GM23338 (cell line): ENCODE measurements around the gene RUSF1. TPM values are rescaled to one million over a fixed set of nuclear protein-coding genes. Genes with fewer than 3 reads are reported as not detected.

Experiments used
- ATAC-seq: fragments of 200-7000 bp; cut with Tn5 transposase; 3 replicates; pipeline ENCODE4 v1.9.1; 2020
- DNase-seq: peaks from one replicate; pipeline ENCODE4 v3.0.0-alpha.2; 2015; ENCODE audit warnings: low spot score
- H2AFZ ChIP-seq: fragments of 200-600 bp; sonication (generic); 2 replicates; pipeline ENCODE4 v1.8.0; 2016; ENCODE audit warnings: antibody characterized with exemption, mild to moderate bottlenecking, moderate library complexity
- H3F3A ChIP-seq: fragments of 200-600 bp; sonication (generic); replicated peaks from 2 replicates; pipeline ENCODE4 v1.8.0; 2017; ENCODE audit warnings: antibody characterized with exemption, mixed run types, low read depth
- H3K27ac ChIP-seq: fragments of 200-600 bp; sonication (generic); 2 replicates; pipeline ENCODE4 v1.6.1; 2016; ENCODE audit warnings: low read depth
- H3K27me3 ChIP-seq: fragments of 200-600 bp; sonication (generic); 2 replicates; pipeline ENCODE4 v1.8.0; 2016; ENCODE audit warnings: mild to moderate bottlenecking, mixed run types, moderate library complexity; ENCODE audit not compliant: insufficient read depth
- H3K36me3 ChIP-seq: fragments of 200-600 bp; sonication (generic); 2 replicates; pipeline ENCODE4 v1.8.0; 2016; ENCODE audit warnings: mild to moderate bottlenecking; ENCODE audit not compliant: insufficient read depth
- H3K4me1 ChIP-seq: fragments of 200-600 bp; sonication (generic); 2 replicates; pipeline ENCODE4 v1.8.0; 2016; ENCODE audit warnings: mild to moderate bottlenecking, moderate library complexity; ENCODE audit not compliant: insufficient read depth
- H3K4me2 ChIP-seq: fragments of 200-600 bp; sonication (generic); 2 replicates; pipeline ENCODE4 v1.7.1; 2017; ENCODE audit warnings: mixed run types
- H3K4me3 ChIP-seq: fragments of 200-600 bp; sonication (generic); 2 replicates; pipeline ENCODE4 v1.6.1; 2016; ENCODE audit warnings: mixed run types
- H3K79me2 ChIP-seq: fragments of 200-600 bp; sonication (generic); replicated peaks from 2 replicates; pipeline ENCODE4 v1.8.0; 2017; ENCODE audit warnings: mild to moderate bottlenecking; ENCODE audit not compliant: insufficient read depth
- H3K9me2 ChIP-seq: fragments of 200-600 bp; sonication (generic); 2 replicates; pipeline ENCODE4 v1.8.0; 2017; ENCODE audit not compliant: insufficient read depth
- H4K20me1 ChIP-seq: fragments of 200-600 bp; sonication (generic); replicated peaks from 2 replicates; pipeline ENCODE4 v1.8.0; 2017; ENCODE audit warnings: mild to moderate bottlenecking; ENCODE audit not compliant: insufficient read depth
- H3K27ac Mint-ChIP-seq: 2 replicates; pipeline ENCODE4 v1.8.0; 2020; ENCODE audit warnings: inconsistent platforms, mild to moderate bottlenecking, moderate library complexity, mixed read lengths
- H3K27me3 Mint-ChIP-seq: 3 replicates; pipeline ENCODE4 v1.8.0; 2022; ENCODE audit warnings: low read depth, mild to moderate bottlenecking, moderate library complexity, mixed read lengths, inconsistent platforms; ENCODE audit not compliant: insufficient read depth, poor library complexity
- H3K36me3 Mint-ChIP-seq: 3 replicates; pipeline ENCODE4 v1.8.0; 2021; ENCODE audit warnings: low read depth, mild to moderate bottlenecking, inconsistent platforms, moderate library complexity, mixed read lengths
- H3K4me1 Mint-ChIP-seq: 3 replicates; pipeline ENCODE4 v1.8.0; 2020; ENCODE audit warnings: mild to moderate bottlenecking, inconsistent platforms, mixed read lengths
- H3K4me3 Mint-ChIP-seq: 3 replicates; pipeline ENCODE4 v1.8.0; 2021; ENCODE audit warnings: moderate library complexity, mild to moderate bottlenecking, inconsistent platforms, mixed read lengths
- H3K9me3 Mint-ChIP-seq: 3 replicates; pipeline ENCODE4 v1.8.0; 2020; ENCODE audit warnings: moderate library complexity, mild to moderate bottlenecking, inconsistent platforms, mixed read lengths
- CREB1 ChIP-seq: fragments of 250-450 bp; sonication (Bioruptor Pico); IDR thresholded peaks from 2 replicates; pipeline ENCODE4 v1.5.0; 2020; ENCODE audit warnings: low read depth, mild to moderate bottlenecking, moderate library complexity
- ETS1 ChIP-seq: IDR thresholded peaks from 2 replicates; pipeline ENCODE4 v1.6.1; 2016; ENCODE audit warnings: antibody characterized with exemption
- EZH2 ChIP-seq: fragments of 200-600 bp; sonication (generic); IDR thresholded peaks from one replicate; pipeline ENCODE4 v1.8.0; 2017; ENCODE audit warnings: antibody characterized with exemption, mild to moderate bottlenecking, low read depth; ENCODE audit not compliant: unreplicated experiment
- EZH2phosphoT487 ChIP-seq: fragments of 200-600 bp; sonication (generic); IDR thresholded peaks from one replicate; pipeline ENCODE4 v1.8.1; 2018; ENCODE audit warnings: antibody characterized with exemption; ENCODE audit not compliant: unreplicated experiment
- JUNB ChIP-seq: IDR thresholded peaks from one replicate; pipeline ENCODE4 v1.6.1; 2016; ENCODE audit warnings: antibody characterized with exemption; ENCODE audit not compliant: unreplicated experiment
- NANOG ChIP-seq: IDR thresholded peaks from 2 replicates; pipeline ENCODE4 v1.6.1; 2016; ENCODE audit warnings: antibody characterized with exemption, borderline replicate concordance
- POLR2AphosphoS5 ChIP-seq: IDR thresholded peaks from 2 replicates; pipeline ENCODE4 v1.6.1; 2016; ENCODE audit warnings: antibody characterized with exemption, low read depth
- REST ChIP-seq: IDR thresholded peaks from one replicate; pipeline ENCODE4 v1.6.1; 2018; ENCODE audit warnings: antibody characterized with exemption; ENCODE audit not compliant: unreplicated experiment
- STAT1 ChIP-seq: IDR thresholded peaks from one replicate; pipeline ENCODE4 v1.6.1; 2016; ENCODE audit warnings: antibody characterized with exemption; ENCODE audit not compliant: unreplicated experiment
- ZNF114 ChIP-seq: fragments of 250-450 bp; sonication (Bioruptor Pico); IDR thresholded peaks from 2 replicates; pipeline ENCODE4 v1.5.0; 2020; ENCODE audit warnings: mild to moderate bottlenecking, moderate library complexity
- ZNF331 ChIP-seq: fragments of 250-450 bp; sonication (Bioruptor Pico); IDR thresholded peaks from 2 replicates; pipeline ENCODE4 v1.5.0; 2020; ENCODE audit warnings: low read depth, mild to moderate bottlenecking, moderate library complexity
- polyA plus RNA-seq: library from polyadenylated mRNA; unstranded; fragments of >200 nt; fragmentation: Nextera tagmentation; extraction: Ambion mirVana; gene quantifications from 2 replicates; pipeline ENCODE4 v1.2.1, GENCODE V29; 2016
- total RNA-seq: library from RNA; depleted of rRNA; stranded (reverse); fragments of >200 nt; shearing (Covaris generic); gene quantifications from 2 replicates; pipeline ENCODE4 v1.2.3, GENCODE V29; 2014
- TF ChIP-seq, protein P1 (sequence below), 2 experiments: fragments of 200-600 bp in 1 of 2; sonication (generic) in 1 of 2; conservative IDR thresholded peaks; 2 replicates each; pipeline versions ENCODE4 v1.5.1 to v1.6.1; 2016 to 2017; ENCODE audit warnings: antibody characterized with exemption in 2 of 2, low read depth in 2 of 2, mild to moderate bottlenecking in 2 of 2, moderate library complexity in 1 of 2
- TF ChIP-seq, protein P2 (sequence below): fragments of 250-450 bp; sonication (Bioruptor Pico); IDR thresholded peaks from 2 replicates; pipeline ENCODE4 v1.5.0; 2020; ENCODE audit warnings: mild to moderate bottlenecking, moderate library complexity

The RUSF1 gene
- total and polyA plus RNA-seq, 2 experiments from 2014 or later = 8.9 to 36.1 TPM

DNA sequence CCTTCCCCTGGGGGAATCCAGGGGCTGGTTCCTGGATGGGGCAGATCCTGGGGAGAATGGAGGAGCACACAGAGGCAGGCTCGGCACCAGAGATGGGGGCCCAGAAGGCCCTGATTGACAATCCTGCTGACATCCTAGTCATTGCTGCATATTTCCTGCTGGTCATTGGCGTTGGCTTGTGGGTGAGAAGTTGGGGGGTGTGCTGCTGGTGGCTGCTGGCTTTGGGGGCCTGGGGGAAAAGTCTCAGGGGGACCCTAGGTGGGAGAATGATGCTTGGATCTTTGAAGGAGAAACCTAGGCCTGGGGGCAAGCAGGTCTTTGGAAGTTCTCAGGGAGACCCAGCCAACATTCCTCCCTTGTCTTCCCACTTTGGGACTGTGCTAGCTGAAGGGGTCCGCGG lies 25.1 kb downstream of the RUSF1 start, which contains the start of gene SLC5A2:
TSS of gene SLC5A2 (plus strand) at position 43 of the 400 bp plus-strand sequence. CDS start at position 57, 14 bp downstream.
- no peak within 1 kb of the TSS for H2AFZ ChIP-seq
- no peak for ATAC-seq
- H3K4me3 ChIP-seq = no peak within 1 kb of the TSS
- H3K4me2 ChIP-seq = no peak within 1 kb of the TSS
- H3K36me3 ChIP-seq = no peaks in the 10 kb centered on the region
- DNase-seq = no peak
- no peaks in the 10 kb centered on the region for H3K79me2 ChIP-seq
- H3K27ac ChIP-seq = no peak within 1 kb of the TSS
- Mint-ChIP-seq H3K36me3 (no peaks in the 10 kb centered on the region), H3K27me3 (peaks cover 52% of the 10 kb centered on the region), H3K4me1 (peaks cover 13% of the 10 kb centered on the region; the same call in 2 of the 3 replicates), H3K9me3 (no peaks in the 10 kb centered on the region), H3K4me3 (no peak within 1 kb of the TSS; the same call in 2 of the 3 replicates), H3K27ac (no peak within 1 kb of the TSS)
- TF ChIP-seq NANOG = no peak
- no peak for TF ChIP-seq CREB1 (CRISPR knock-in tag)
- TF ChIP-seq ZNF114 (CRISPR knock-in tag) = no peak
- TF ChIP-seq, protein P1, sequence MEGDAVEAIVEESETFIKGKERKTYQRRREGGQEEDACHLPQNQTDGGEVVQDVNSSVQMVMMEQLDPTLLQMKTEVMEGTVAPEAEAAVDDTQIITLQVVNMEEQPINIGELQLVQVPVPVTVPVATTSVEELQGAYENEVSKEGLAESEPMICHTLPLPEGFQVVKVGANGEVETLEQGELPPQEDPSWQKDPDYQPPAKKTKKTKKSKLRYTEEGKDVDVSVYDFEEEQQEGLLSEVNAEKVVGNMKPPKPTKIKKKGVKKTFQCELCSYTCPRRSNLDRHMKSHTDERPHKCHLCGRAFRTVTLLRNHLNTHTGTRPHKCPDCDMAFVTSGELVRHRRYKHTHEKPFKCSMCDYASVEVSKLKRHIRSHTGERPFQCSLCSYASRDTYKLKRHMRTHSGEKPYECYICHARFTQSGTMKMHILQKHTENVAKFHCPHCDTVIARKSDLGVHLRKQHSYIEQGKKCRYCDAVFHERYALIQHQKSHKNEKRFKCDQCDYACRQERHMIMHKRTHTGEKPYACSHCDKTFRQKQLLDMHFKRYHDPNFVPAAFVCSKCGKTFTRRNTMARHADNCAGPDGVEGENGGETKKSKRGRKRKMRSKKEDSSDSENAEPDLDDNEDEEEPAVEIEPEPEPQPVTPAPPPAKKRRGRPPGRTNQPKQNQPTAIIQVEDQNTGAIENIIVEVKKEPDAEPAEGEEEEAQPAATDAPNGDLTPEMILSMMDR (conservative IDR thresholded peaks at IDR 0.05; ENCODE audit: low read depth in 2 of 2) = no peak
- TF ChIP-seq EZH2 = no peak
- TF ChIP-seq, protein P2, sequence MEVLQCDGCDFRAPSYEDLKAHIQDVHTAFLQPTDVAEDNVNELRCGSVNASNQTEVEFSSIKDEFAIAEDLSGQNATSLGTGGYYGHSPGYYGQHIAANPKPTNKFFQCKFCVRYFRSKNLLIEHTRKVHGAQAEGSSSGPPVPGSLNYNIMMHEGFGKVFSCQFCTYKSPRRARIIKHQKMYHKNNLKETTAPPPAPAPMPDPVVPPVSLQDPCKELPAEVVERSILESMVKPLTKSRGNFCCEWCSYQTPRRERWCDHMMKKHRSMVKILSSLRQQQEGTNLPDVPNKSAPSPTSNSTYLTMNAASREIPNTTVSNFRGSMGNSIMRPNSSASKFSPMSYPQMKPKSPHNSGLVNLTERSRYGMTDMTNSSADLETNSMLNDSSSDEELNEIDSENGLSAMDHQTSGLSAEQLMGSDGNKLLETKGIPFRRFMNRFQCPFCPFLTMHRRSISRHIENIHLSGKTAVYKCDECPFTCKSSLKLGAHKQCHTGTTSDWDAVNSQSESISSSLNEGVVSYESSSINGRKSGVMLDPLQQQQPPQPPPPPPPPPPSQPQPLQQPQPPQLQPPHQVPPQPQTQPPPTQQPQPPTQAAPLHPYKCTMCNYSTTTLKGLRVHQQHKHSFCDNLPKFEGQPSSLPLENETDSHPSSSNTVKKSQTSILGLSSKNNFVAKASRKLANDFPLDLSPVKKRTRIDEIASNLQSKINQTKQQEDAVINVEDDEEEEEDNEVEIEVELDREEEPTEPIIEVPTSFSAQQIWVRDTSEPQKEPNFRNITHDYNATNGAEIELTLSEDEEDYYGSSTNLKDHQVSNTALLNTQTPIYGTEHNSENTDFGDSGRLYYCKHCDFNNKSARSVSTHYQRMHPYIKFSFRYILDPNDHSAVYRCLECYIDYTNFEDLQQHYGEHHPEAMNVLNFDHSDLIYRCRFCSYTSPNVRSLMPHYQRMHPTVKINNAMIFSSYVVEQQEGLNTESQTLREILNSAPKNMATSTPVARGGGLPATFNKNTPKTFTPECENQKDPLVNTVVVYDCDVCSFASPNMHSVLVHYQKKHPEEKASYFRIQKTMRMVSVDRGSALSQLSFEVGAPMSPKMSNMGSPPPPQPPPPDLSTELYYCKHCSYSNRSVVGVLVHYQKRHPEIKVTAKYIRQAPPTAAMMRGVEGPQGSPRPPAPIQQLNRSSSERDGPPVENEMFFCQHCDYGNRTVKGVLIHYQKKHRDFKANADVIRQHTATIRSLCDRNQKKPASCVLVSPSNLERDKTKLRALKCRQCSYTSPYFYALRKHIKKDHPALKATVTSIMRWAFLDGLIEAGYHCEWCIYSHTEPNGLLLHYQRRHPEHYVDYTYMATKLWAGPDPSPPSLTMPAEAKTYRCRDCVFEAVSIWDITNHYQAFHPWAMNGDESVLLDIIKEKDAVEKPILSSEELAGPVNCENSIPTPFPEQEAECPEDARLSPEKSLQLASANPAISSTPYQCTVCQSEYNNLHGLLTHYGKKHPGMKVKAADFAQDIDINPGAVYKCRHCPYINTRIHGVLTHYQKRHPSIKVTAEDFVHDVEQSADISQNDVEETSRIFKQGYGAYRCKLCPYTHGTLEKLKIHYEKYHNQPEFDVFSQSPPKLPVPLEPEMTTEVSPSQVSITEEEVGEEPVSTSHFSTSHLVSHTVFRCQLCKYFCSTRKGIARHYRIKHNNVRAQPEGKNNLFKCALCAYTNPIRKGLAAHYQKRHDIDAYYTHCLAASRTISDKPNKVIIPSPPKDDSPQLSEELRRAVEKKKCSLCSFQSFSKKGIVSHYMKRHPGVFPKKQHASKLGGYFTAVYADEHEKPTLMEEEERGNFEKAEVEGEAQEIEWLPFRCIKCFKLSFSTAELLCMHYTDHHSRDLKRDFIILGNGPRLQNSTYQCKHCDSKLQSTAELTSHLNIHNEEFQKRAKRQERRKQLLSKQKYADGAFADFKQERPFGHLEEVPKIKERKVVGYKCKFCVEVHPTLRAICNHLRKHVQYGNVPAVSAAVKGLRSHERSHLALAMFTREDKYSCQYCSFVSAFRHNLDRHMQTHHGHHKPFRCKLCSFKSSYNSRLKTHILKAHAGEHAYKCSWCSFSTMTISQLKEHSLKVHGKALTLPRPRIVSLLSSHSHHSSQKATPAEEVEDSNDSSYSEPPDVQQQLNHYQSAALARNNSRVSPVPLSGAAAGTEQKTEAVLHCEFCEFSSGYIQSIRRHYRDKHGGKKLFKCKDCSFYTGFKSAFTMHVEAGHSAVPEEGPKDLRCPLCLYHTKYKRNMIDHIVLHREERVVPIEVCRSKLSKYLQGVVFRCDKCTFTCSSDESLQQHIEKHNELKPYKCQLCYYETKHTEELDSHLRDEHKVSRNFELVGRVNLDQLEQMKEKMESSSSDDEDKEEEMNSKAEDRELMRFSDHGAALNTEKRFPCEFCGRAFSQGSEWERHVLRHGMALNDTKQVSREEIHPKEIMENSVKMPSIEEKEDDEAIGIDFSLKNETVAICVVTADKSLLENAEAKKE (CRISPR knock-in tag) = no peak
- TF ChIP-seq REST = no peak
- no peak for TF ChIP-seq ZNF331 (CRISPR knock-in tag)
- no peak for TF ChIP-seq STAT1
- no peak for TF ChIP-seq JUNB
- no peak for TF ChIP-seq EZH2phosphoT487
- no peak for TF ChIP-seq ETS1
- TF ChIP-seq POLR2AphosphoS5 = no peak
- no peaks in the 10 kb centered on the region for H4K20me1 ChIP-seq
- H3K4me1 ChIP-seq = no peaks in the 10 kb centered on the region; the same call in 1 of the 2 replicates
- no peaks in the 10 kb centered on the region for H3F3A ChIP-seq
- peaks cover 76% of the 10 kb centered on the region for H3K27me3 ChIP-seq
- H3K9me2 ChIP-seq = no peaks in the 10 kb centered on the region
